A204.1 (cell line): ENCODE data around the gene TRMT44.
"Not testable (repeated sequence)": the region's sequence is repeated elsewhere in the genome, so short reads cannot be mapped to it uniquely, and the experiment has no call there.

Experiments used
- FAIRE-seq: peaks from 2 replicates; lab custom pipeline; 2012; peaks lifted over from hg19 to GRCh38; lab: Jason Lieb, UNC

Gene TRMT44

DNA sequence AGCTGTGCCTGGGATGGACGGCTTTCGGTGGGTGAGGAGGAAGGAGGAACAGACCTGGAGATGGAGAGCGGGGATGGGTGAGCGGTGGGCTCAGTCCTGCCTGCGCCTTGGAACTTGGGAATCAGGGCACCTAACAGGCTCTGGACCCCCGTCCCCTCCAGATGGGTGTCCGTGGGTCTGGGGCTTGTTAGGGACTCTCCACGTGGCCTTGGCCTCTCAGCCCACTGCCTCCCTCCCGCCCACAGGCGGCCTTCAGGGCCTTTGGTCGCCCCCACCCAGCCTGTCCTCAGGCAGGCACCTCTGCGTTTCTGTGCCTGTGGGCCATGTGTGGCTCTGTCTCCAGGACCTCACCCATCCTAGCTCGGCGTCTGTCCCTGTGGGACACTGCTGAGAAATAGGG lies 29.0 kb downstream of the TRMT44 start:
- FAIRE-seq: no peak

DNA sequence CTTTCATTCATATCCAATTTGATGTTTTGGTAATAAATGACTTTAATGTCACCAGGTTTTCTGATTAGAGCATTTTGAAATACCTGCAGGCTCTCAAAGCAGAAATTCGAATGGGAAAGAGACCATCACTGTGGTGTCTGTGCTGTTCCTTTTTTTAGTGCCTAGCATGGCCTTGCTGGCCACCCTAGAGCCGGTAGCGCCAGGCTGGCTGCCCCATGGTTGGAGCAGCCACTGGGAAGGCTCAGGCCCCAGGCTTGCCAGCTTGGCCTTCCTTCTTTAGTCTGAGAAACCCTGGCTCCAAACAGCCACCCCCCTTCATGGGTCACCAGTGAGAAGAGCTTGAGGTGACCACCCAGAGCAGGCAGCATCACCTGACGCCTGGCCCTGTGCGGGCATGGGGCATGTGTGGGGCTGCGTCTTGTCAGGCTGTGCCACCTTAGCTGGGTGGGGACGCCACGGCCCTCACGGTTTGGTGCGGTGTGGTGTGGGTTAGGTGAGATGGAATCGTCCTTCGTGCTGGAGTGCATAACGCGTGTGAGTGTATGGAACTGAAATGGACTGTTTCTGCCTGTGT lies 30.0 kb downstream of the TRMT44 start:
- no peak for FAIRE-seq

DNA sequence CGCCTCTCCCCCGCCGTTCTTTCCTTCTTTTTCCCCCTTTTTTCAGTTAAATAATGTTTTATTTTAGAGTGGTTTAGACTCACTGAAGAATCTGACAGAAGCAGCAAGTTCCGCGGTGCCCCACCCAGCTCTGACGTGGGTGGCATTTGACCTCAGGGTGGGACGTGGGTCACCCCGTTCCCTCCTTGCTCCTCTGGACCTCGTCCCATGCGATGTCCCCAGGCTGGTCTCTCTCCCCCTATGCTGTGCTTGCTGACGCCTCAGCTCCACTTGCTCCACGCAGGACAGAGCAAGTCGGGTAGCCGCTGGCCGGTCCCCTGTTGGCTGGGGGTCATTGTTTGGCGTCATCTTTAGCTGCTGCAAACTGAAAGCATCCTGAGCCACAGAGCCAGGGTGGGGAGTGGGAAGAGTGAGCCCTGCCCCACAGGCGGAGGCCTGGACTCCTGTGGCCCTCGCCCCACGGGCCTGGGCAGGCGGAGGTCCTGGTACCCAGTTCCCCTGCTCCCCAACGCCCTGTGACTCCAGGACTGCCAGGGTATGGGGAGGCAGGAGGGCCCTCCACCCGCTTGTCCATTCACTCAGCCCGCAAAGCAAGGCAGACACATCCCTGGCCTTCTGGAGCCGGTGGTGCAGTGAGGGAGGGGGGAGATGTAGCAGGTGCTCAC lies 30.8 kb downstream of the TRMT44 start:
- FAIRE-seq: no peak

DNA sequence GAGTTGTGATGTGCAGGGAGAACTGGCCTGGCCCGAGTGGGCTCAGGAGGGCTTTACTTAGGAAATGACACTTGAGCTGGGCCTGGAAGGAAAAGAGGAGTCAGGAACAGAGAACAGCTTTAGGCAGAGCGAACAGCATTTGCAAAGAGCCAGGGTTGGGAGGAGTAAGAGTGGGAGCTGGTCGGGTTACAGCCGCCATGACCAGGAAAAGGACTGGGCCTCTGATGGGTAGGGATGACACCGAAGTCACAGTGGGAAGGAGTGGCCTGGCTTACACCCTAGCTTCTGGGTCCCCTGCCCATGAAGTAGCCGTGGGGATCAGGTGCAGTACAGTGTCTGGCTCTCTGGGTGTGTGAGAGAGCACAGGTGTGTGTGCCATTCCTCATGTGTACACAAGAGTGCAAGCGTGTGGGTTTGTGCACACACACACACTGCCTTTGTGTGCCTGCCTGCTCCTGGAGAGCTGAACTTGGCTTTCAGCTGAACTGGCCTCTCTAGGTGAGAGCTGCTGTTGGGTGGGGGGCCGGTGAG lies 31.6 kb downstream of the TRMT44 start:
- no peak for FAIRE-seq

DNA sequence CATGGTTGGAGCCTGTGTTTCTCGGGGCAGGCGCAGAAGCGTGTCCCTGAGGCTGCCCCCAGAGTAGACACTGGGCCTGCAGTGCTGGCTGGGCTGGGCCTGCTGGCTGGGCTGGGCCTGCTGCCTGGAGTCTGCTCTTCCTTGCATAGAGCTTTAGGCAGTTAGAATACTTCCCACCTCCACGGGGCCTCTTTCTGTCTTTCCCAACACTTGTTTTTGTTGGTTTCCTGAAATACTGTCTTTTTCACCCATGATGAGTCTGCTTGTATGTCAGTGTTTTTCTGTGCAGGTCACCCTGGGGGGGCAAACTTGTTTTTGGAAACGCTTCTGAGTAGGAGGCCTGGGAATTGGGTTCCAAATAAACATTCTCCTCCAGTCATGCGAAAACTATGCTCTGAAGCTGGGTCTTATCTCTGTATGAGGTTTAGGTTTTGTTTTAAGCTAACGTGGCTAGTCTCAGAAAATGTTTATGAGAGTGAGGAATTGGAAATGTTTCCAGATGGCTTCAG lies 32.2 kb downstream of the TRMT44 start:
- FAIRE-seq: no peak

DNA sequence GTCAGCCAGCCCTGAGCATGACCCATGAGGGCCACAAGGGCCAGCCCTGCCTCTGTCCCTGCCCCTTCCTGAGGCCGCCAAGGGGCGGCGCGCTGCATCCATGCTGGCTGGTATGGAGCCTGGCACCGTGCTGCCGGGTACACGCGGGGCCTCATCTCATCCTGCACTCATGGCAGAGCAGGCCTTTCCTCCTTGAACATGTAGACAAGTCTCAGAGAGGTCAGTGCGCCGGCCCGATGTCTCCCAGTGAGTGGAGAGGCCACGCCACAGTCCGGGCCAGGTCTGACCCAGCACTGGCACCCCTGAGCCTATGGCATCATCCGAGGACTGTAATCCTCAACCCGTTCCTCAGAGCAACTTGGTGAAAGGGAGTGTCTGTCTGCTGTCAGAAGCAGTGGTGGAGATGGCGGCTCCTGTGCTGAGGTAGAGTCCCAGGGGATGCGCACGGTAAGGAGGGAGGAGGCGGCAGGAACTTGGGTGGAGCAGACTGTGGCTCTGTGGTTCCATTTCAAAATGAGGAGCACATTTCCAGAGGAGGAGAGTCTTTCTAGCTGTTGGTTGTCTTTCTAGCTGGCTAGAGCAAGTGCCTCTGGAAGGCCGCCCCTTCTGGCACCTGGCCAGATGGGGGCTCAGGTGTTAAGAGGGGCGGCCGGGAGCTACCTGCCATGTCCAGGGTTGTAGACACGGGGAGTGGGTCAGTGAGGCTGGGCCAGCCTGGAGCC lies 32.8 kb downstream of the TRMT44 start:
- no peak for FAIRE-seq

DNA sequence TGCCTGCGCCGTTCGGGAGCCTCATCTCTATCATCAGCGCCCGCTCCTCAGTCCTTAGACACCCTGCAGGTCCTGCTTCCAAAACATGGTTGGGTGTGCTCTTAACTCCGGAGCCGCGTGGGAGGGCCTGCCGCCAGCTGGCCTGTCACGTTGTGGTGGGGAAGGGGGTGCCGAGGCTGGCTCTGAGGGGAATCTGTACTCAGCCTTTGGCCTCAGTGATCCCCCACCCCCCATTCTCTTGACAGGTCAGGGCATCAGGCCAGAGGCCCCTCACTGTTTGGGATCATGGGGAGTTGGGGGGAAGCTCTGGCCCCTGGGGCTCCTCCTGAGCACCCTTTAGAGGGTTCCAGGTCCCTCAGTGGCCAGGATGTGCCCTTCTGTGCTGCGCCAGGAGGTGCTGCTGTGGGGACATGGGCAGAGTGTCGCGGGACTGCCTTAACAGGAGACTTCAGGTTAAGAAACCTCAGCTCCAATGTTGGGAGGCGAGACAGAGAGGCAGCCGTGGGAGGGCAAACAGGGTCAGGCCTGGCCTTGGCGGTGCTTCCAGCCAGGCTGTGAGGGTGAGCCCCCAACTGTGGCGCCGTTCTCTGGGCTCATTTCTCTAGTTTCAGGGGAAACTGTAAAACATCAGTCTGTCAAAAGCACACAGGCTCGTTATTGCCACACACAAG lies 33.5 kb downstream of the TRMT44 start:
- no peak for FAIRE-seq

DNA sequence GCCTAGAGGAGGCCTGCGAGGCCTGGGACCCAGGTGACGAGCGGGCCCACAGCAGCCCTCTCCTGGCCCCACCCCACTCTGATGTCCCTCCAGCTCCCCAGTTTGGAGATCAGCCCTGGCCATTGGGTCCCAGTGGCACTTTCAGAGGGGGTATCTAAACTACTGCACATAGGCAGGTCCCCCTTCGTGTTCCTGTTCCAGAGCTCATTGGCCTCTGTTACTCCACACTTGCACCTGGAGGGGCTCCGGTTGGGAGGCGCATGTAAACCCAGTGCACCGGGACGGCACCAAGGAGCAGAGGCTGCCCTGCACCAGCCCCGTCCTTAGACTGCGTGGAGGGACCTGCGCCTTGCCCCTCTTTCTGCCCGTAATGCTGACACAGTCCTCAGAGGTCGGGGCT lies 34.3 kb downstream of the TRMT44 start:
- FAIRE-seq: no peak

DNA sequence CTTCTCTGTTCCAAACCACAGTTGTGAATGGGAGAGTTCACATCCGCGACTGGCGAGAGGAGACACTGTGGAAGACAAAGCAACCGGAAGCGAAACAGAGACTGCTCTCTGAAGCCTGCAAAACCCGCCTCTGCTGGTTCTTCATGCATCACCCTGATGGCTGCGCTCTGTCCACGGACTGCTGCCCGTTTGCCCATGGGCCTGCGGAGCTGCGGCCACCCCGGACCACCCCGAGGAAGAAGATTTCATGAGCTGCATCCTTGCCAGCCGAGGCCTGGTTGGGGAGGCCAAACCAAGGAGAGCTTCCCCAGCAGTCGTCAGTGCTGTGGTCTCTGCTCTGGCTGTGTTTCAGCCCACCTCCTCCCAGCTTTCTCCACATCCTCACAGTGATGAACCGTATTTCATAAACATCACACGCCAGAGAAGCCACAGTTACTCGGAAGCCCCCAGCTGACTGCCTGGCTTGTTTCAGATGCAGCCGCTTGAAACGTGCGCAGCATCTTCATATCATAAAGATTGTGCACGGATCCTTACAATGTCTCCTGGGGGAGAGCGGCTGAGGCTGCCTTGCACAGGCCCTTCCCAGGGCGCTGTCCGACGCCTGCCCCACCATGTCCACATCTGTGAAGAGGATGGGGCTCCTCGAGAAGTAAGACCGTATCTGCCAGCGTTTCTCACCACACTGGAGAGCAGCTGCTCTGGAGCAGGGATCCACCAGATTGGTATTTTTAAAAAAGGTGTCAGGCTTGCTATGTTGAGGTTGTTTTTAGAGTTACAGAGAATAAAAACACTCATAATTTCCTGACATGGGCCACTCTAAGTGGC lies 35.4 kb downstream of the TRMT44 start:
- no peak for FAIRE-seq

DNA sequence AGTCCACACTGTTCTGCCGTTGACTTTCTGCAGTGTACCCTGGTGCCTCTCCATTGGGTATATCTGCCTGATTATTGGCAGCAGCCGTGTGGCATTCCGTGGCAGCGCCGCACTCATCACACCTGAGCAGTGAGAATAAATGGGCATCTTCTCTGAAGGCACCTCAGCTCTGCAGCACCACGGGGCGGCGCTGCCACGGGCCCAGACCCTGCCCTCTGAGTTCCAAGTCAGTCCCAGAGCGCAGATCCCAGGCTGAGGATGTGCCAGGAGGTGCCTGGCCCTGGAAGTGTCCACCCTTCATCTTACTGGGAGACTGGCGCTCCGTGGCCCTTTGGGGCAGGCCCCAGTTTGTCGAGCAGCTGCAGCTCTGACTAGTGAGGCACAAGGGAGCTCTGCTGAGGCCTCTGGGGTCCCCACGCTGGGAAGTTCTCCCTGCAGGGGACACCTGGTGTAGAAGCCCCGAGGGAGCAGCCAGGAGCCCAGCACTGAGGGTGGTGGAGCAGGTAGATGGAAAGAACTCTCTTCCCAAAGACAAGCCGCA lies 36.6 kb downstream of the TRMT44 start:
- FAIRE-seq: no peak

DNA sequence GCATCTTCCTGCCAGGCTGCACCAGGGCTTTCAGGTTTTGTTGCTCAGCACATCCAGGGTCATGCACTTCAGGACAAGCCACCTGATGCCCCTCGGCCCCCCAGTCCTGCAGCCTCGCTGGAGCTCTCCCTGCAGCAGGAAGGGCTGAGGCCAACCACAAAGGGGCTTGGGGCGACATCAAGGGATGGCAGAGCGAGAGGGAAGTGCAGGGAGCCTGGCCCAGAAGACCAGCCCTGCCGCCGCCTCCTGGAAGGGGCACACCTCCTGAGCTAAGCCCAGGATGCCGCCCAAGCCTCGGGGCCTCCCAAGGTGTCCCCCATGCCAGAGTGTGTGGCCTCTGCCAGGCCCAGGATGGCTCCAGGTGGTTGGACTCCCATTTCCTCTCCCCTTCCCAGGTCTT lies 37.1 kb downstream of the TRMT44 start:
- FAIRE-seq: no peak

DNA sequence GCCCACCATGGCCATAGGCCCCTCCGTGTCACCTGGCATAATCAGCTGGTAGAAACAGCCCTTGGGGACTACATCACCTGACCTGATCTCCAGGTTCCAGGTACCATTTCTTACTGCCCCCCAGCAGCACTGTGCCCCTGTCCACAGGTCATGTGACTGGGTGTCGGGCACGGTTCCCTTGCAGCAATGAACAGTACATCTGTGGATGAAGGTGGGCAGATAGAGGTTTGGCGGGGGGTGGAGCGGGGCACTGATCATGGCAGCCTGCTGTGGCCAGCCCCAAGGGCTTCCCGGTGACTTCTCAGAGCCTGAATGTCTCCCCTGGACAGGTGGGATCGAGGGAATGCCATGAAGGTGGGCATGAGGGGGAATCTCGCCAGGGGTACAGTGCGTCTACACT lies 37.8 kb downstream of the TRMT44 start:
- FAIRE-seq: no peak

DNA sequence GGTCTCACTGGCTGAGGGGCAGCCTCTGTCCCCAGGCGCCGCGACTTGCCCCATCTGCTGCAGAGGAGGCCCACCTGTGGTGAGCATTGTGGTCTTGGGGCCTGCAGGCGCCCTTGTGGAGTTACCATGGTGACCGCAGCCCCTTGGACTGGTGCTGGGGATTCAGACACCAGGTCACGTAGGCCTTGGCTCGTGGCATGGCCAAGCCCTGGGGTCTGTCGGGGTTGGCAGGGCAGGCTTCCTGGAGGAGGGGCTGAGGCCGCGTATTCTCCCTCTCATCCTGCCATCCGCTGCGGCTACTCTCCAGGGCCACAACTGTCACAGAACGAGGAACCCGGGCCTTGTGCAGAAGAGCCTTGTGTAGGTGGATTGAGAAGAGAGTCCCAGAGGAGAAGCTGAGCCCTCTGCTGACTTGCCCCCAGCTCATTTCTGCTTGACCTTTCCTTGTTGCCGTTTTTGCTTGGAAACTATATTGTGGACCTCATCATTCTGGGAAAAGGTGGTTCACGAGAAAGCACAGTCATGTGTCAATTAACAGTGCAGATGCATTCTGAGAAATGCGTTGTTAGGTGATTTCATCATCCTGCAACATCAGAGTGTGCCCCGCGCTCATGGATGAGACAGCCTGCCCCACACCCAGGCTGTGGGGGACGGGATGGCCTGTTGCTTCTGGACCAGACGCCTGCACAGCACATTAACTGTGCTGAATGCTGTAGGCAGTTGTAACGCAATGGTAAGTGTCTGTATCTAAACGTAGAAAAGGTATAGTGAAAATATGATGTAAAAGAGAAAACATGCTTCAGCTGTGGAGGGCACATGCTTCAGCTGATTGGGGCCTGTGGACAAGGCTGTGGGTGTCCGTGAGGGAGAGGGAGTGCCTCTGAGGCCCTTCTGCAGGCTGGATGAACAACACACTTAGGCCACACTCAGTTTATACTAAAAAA lies 38.5 kb downstream of the TRMT44 start:
- no peak for FAIRE-seq

DNA sequence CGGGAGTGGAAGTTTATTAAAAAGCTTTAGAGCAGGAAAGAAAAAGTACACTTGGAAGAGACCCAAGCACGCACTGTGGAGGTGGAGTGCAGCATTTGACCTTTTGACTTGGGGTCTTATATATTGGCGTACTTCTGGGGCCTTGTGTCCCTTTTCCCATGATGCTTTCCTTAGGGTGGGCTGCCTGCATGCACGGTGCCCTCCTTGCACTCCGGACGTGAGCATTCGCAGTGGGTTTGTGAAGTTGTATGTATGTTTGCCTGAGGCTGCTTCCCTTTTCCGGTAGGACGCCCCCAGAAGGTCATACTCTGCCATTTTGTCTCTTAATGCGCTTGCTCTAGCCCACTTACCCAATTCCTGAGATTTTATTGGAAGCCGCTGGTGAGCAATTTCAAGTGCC lies 39.6 kb downstream of the TRMT44 start:
- FAIRE-seq: no peak

DNA sequence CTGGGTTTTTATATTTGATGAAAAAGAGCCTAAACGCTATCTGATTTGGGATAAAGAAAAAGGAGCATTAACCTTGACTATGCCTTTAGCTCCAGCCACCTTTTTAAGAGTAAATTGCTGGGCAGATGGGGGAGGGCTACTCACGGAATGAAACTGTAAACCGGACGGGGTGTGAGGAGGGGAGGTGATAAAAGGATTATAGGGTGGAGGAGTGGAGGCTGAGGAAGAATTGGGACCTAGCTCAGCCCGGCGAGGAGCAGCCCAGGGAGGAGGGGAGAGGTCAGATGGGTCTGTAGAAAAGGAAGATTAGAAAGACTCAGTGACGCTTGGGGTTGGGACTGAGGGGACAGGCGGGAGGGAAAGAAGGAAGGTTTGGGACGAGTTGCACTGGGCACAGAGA lies 46.1 kb downstream of the TRMT44 start:
- FAIRE-seq: not testable (repeated sequence)

DNA sequence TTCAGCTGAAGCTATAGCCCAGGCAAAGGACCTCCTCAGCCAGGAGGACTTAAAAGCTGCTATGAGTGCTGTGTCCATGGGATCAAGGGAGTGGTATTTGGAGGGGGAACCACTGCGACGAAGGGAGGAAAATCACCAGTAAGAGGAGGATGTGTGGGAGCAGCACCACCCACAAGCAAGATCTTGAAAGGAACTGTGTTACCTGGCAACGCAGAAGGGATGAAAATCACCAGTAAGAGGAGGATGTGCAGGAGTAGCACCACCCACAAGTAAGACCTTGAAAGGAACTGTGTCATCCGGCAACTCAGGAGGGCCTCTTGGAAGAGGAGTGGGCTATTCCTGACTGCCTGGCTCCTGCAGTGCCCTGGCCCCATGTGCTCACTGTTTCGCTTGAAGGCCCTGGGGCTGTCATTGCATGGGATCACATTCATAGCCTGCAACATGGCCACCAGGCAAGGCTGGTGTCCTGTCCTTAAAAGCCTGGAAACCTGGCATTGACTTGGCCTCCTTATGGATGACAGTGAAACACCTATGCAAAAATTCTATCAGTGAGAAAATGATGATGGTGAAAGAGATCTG lies 48.3 kb downstream of the TRMT44 start:
- no peak for FAIRE-seq

DNA sequence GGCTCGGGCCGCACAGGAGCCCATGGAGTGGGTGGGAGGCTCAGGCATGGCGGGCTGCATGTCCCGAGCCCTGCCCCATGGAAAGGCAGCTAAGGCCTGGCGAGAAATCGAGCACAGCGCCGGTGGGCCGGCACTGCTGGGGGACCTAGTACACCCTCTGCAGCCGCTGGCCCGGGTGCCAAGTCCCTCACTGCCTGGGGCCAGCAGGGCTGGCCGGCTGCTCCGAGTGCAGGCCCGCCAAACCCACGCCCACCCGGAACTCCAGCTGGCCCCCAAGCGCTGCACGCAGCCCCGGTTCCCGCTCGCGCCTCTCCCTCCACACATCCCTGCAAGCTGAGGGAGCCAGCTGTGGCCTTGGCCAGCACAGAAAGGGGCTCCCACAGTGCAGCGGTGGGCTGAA lies 50.9 kb downstream of the TRMT44 start:
- FAIRE-seq: not testable (repeated sequence)

DNA sequence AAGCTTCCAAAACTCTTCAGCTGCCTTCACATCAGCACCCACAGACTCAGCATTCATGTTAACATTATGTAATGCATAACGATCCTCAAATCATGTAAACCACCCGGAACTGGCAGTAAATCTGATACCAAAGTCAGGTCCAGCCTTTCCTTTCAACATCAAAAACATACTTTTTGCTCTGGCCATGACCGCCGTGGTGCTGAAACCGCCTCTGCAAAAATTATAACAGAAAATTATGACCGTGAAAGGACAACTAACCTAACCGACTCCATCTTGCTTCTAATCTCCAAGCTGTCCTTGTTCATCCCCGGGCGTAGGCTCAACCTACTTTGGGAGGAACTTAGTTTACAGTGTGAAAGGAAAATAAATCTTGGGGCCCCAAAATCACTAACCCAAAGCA lies 51.6 kb downstream of the TRMT44 start:
- FAIRE-seq: no peak

DNA sequence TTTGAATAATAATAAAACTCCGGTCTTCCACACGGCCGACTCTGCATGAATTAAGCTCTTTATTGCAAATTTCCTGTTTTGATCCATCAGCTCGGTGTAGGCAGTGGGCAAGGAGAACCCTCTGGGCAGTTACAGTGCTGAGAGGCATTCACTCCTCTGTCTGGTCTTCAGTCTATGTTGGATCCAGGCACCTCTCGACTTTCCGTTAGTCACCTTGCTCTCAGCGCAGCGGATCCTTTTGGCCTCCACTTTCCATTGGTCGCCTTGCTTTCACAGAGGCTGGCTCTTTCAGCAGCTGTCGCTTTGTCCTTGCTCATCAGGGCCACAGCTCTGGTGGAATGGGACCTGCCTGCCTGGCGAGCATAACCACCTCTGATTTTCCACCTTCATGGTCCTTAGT lies 52.9 kb downstream of the TRMT44 start:
- no peak for FAIRE-seq

DNA sequence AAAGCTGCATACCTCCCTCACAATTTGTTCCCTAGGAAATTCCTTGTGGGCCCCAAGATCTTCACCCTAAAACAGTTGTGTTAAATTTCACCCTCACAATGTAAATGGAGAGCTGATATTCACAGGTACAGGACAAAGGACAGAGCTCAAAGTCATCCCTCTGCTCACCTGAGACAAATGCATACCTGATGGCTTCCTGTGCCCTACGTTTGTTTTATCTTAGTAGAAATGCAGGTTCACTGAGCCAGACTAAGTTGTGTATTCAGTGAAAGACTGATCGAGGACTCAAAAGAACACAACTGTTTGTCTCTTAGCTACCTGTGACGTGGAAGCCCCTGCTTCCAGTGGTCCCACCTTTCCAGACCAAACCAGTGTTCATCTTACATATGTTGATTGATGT lies 53.6 kb downstream of the TRMT44 start:
- no peak for FAIRE-seq
